NCI-H748 treated with DMSO at 0.1 percent for 48 hours (cell line): ENCODE data around the gene MAN1C1.
"Not testable (repeated sequence)": the region's sequence is repeated elsewhere in the genome, so short reads cannot be mapped to it uniquely, and the experiment has no call there.

Experiments
- DNase-seq: peaks from one replicate; lab custom pipeline; 2025; lab: John Stamatoyannopoulos, UW

MAN1C1 gene

DNA sequence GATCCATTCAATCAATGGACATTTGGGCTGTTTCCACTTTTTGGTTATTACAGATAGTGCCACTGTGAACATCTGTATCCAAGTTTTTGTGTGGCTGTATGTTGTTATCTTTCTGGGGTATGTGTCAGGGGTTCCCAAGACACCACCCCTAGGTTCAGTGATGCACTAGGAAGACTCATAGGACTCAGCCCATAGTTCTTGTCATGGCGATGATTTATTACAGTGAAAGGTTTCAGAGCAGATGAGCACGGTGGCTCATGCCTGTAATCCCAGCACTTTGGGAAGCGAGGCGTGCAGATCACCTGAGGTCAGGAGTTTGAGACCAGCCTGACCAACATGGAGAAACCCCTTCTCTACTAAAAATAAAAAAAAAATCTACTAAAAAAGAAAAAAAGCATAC lies 64.1 kb downstream of the MAN1C1 start:
- no peak for DNase-seq

GRCh38 chr1:25682059-25682601 lies 65.5 kb downstream of the MAN1C1 start:
- no peak for DNase-seq

DNA sequence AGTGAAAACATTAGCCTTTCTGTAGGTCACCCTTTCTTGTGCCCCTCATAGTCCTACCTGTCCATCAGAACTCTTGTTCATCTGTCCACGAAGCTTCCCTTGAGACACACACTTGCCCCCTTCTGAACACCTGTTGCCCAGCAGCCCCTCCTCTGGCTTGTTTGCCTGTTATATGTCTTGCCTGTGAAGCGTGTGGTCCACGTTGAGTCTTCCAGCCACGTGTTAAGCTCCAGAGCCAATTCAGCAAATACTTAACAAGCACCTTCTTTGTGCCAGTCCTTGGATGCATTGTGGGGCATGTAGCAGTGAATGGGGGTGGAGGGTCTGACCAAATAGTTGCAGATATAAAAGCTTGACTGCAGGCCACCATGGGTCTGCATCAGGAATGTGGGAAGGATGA lies 66.6 kb downstream of the MAN1C1 start:
- no peak for DNase-seq

DNA sequence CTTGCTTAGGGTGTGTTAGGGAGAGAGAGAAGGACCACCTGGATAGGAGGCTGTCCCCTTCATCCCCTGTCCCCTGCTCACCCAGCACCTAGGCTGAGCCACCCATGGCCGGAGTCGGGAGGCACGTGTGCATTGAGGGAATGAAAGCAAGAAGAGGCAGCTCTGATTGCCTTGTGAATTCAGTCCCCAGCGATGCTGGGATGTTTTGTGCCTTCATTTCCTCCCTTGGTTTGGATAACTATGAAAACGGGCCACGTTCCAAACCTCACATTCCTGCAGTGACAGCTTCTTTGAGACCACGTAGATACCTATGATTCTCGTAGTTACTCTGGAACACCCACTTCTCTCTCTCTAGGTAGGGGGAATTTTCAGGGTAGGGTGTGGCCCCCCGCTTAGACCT lies 67.1 kb downstream of the MAN1C1 start:
- no peak for DNase-seq

GRCh38 chr1:25684216-25684965 lies 67.8 kb downstream of the MAN1C1 start:
- no peak for DNase-seq

DNA sequence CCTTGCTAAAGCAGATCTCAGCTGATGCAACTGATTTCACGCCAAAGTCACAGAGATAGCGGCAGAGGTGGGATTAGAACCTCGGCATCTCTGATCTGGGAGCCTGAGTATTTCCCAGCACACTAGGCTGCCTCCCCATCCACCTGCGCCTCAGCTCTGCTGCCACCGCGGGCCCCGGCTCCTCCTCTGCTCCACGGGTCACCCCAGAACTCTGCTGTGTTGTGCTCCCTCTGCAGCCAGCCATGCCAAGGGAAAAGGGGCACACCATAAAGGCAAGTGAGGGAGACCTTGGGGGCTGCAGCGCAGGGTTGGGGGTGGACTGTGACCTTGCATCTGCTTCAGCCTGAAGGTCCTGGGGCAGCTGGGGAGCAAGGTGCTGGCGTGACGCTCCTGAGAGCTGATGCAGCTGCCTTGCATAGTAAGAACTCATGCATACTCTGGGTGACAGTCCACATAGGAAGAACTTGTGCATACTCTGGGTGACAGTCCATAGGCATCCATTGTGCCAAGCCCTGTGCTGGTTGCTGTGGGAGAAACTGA lies 68.7 kb downstream of the MAN1C1 start:
- no peak for DNase-seq

DNA sequence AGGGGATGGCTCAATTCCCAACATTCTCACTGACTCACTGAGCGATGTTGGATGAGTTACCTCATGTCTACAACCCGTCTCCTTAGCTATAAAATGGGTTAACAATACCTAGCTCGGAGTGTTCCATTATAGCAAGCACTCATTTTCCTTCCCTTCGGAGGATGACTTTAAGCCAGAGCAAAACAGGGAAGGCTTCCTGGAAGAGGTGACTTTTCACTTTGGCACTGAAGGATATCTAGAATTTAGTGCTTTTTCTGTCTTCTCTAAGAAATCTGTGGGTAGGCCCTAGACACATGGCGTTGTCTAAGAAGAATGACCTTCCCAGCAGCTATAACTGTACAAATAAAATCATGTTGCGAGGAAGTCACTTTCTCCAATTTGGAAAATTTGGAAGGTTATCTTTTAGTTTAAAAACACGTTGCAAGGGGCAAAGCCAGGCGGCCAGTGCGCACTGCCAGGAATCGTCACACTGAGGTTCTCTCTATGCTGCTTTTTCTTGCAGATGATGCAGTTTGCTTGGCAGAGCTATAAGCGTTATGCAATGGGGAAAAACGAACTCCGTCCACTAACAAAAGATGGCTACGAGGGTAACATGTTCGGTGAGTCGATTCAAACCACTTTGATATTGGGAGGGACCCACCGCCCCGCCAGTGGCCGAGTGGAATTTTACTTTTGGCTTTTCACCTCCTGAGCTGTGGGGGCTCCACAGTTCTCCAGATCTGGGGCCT lies 69.5 kb downstream of the MAN1C1 start:
- DNase-seq, result no peak

DNA sequence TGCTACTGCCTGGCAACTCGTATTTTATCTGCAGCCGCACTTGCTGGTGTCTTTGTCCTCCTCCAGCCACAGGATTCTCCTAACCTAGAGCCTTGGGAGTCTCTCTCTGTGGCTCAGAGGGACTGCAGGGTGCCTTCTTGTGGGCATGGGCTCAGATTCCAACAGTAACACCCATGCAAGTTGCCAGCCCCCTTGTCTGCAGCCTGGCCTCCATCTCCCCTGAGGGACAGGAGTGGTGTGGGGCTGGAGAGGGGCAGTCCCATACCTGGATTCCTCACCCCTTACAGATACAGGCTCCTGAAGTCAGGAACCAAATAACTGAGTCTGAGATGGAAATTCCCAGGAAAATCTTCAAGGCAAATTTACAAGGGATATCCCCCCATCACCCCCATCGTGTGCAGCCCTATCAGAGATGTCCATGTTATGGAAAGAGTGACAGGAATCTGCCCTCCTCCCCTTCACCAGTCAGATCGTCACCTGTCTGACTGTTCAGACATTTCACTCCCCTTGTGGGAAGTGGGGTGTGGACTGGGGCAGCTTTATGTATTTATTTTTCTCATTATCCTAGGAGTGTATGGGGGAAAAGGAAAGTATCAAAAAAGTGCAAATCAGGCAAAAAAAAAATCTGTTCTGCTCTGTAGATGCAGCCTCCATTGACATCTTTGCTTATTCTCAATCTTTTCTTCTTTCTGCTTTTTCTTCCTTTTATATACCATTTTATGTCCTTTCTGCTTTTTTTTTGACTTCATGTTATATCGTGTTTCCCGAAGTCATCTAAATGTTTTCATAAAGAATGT lies 70.8 kb downstream of the MAN1C1 start:
- no peak for DNase-seq

- DNase-seq, result no peak
These were observed 72.0 kb downstream of the MAN1C1 start for GRCh38 chr1:25688390-25689119.

DNA sequence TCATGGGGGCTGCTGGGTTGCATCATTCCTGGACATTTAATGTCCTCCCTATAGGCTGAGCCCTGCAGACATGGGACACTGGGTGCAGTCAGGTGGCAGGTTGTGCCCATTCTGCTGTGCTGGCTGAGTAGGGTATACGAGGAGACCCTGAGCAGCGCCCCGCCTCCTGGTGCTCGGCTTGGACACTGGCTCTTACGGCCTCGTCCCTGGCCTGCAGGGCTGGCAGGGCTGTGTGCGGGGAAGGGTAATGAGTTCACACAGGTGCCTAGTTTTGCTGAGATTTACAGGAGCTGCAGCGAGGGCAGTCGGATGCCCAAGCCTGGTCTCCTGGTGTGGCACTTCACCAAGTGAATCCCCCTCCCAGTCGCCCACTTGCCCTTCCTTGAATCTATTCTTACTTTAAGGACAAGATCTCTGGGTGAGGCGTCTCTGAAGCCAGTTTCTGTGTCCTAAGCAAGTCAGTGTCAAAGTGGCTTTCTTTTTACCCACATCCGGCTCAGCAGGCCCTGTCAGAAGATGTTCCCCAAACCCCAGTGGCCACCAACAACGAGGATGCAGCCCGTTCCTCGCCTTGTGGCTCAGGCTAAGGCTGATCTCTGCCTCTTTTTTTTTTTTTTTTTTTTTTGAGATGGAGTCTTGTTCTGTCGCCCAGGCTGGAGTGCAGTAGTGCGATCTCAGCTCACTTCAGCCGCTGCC lies 73.2 kb downstream of the MAN1C1 start:
- DNase-seq, result no peak

DNA sequence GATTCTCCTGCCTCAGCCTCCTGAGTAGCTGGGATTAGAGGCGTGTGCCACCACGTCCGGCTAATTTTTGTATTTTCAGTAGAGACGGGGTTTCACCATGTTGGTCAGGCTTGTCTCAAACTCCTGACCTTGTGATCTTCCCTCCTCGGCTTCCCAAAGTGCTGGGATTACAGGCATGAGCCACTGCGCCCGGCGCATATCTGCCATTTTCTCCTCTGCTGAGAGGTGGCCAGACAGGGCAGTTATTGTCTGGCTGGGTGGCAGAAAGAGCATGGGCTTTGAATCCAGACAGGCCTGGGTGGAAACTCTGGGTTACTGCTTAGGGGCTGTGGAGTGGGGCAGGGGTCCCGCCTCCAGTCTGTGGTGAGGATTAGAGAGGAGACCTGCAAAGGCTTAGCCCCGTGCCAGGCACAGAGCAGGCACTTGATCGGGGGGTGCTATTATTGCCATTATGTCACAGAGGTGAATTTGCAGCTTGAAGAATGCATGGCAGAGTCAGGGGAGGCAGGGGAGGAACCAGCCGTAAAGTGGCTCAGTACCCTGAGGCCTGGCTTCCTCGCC lies 73.9 kb downstream of the MAN1C1 start:
- DNase-seq, result no peak

- DNase-seq, result no peak
These were observed 74.6 kb downstream of the MAN1C1 start for GRCh38 chr1:25691211-25691610.

GRCh38 chr1:25692560-25692959 lies 76.0 kb downstream of the MAN1C1 start:
- DNase-seq, result no peak

DNA sequence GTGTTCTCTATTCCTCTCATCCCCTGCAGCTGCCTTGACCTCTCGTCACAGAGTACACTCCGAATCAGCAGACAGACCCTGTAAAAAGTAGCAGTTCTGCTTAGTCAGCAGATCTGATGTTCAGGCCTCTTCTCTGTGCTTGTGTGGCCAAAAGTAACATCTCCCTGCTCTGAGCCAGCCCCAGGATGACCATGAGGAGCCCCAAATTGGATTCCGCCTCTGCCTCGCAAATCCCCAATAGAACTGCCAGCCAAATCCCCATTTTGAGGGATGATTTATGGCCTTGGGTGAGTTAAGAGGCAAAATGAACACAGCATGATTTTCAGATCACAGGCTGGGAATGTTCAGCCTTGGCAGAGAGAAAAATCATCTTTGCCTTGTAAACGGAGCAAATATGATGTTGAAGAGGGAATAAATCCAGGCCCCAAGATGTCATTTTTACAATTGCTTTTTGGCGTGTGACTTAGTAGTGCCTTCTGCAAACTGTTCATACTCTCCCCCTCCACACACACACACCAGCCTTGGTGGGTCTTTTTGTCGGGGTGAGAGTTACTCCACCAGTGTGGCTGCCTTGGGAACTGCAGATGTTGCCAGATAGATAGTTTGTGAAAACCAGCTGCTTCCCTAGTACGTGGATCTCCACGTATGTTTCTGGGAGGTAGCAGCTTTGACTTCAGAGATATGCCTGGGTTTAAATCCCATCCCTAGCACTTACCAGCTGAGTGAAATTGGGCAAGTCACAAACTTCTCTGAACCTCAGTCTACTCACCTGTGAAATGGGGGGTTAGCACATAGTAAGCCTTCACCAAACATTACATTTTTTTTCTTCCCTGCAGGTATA lies 77.8 kb downstream of the MAN1C1 start:
- DNase-seq, result no peak

- no peak for DNase-seq
These were observed 78.6 kb downstream of the MAN1C1 start for GRCh38 chr1:25695090-25695770.

GRCh38 chr1:25695771-25696311 lies 79.2 kb downstream of the MAN1C1 start:
- no peak for DNase-seq

DNA sequence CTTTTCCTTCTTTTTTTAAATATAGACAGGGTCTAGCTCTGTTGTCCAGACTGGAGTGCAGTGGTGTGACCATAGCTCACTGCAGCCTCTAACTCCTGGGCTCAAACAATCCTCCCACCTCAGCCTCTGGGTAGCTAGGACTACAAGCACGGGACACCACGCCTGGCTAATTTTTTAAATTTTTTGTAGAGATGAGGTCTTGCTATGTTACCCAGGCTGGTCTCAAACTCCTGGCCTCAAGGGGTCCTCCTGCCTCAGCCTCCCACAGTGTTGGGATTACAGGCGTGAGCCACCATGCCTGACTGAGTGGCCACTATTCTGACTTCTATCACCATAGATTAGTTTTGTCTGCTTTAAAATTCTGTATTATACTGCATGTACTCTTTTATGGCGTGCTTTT lies 80.1 kb downstream of the MAN1C1 start:
- not testable (repeated sequence) for DNase-seq

DNA sequence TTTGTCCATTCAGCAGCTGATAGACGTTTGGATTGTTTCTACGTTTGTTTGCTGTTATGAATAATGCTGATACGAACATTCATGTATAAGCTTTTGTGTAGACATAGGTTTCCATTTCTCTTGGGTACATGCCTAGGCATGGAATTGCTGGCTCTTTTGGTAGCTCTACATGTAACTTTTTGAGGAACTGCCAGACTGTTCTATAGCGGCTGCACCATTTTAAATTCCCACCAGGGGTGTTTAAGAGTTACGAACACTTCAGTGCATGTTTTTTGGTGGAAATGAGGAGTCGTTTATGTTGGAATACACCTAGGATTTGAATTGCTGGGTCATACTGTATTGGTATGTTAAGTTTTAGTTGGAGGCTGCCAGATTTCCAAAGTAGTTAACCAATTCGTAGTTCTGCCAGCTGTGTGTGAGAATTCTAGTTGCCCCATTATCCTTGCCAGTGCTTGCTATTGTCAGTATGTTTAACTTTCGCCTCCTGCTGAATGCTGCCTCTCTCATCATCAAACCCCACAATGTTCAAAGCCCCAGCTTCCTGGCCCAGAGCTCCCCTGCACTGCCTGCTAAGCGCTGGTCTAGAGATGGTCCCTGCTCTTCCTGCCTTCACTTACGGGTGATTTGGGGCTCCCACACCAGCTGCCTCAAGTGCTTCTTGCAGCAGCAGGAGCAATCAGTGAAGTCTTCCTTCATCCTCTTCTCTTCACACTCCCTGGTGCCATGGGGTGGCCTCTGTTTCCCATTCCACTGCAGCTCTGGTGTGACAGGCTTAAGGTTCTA lies 81.0 kb downstream of the MAN1C1 start:
- DNase-seq, result no peak
